Stimulated activated CD8-positive, alpha-beta memory T cell treated with anti-CD3 and anti-CD28 coated beads, Interleukin-4, amount 100 ng/mL, for 4 hours (primary cell): ENCODE results near the gene TRAF3.
"Not testable (repeated sequence)": the region's sequence is repeated elsewhere in the genome, so short reads cannot be mapped to it uniquely, and the experiment has no call there.

Experiments used
- DNase-seq, 2 donors: peaks; one replicate each; pipeline ENCODE4 v3.0.0-alpha.2; 2020; ENCODE audit warnings: low read depth in 2 of 2, low spot score in 1 of 2

Gene TRAF3

DNA sequence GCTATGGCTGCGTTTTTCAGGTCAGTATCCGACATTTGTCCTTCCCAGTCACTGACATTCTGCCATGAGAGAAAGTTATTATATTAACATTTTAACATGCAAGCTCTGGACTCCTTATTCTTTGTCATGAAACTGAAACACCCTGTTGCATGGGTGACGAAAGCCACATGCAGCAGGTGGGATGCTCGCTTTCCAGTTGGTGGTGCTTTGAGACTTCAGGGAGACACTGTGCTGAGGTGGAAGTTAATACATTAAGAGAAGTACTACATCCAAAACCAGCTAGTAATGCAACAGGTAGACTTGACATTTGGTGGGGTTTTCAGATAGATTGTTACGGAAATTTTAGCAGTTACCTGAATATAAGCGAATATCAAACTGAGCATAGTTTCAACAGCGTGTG is 112.4 kb downstream of the TRAF3 start:
- no peak for DNase-seq

- DNase-seq, result no peak
Measured at GRCh38 chr14:102891111-102891510, 113.9 kb downstream of the TRAF3 start.

GRCh38 chr14:102891556-102891955 is 114.3 kb downstream of the TRAF3 start:
- DNase-seq, result no peak

GRCh38 chr14:102892651-102893050 is 115.4 kb downstream of the TRAF3 start:
- no peak for DNase-seq

DNA sequence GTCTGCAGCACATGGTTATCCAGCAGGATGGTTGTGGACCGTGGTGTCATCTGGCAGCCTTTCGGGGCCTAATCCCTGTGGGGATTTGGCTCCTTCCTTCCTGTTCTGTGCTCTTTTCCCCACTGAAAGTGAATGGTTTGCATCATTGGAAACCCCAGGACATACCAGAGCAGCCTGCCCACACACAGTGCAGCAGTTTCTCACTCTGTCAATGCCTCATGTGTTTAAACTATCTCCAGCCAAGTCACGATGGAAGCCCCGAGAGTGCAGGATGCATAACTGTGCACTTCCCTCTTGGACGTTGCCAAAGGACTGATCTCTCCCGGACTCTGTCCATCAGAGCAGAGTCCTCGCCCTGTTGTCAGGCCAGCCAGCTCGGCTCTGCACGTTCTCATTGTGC is 116.2 kb downstream of the TRAF3 start:
- DNase-seq, result no peak

DNA sequence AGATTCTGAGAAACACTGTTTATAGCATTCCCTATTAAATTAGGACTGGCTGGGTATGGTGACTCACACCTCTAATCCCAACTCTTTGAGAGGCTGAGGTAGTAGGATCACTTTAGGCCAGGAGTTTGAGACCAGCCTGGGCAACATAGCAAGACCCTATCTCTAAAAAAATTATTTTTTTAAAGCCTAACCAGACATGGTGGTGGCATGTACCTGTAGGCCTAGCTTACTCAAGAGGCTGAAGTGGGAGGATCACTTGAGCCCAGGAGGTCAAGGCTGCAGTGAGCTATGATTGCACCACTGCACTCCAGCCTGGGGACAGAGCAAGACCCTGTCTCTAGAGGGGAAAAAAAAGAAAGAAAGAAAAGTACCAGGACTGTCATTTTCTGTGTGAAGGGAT is 119.5 kb downstream of the TRAF3 start:
- not testable (repeated sequence) for DNase-seq

DNA sequence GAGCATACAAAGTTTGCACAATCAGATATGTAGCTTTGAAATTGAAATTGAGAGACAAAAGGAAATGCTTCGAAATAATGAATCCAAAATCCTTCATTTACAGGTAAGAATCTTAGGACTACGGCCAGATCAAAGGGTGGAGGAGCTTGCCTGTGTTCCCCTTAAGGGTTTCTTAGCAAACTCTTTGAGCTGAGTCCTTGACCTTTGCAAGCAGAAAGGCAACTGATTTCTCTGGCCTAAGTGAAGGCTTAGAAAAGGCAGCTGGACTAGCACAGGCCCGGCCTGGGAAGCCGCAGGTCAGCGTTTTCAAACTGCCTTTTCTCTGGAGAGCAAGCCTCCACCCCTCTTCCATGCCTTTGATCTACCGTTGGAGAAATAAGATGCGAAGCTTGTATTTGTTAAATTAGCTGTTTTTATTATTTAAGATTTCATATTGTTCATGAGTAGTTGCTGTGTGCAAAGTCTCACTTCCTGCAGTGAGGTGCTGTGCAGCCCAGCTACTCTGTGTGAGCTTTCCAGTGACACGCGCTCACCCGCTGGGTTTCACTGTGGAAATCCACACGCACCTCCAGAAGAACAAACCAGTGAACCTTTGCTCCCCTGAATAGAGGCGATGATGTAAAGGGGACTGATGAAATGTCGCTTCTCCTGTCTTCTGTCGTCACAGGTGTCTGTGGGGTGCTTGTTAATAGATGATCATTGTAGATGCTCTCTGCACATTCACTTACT is 120.2 kb downstream of the TRAF3 start:
- no peak for DNase-seq

DNA sequence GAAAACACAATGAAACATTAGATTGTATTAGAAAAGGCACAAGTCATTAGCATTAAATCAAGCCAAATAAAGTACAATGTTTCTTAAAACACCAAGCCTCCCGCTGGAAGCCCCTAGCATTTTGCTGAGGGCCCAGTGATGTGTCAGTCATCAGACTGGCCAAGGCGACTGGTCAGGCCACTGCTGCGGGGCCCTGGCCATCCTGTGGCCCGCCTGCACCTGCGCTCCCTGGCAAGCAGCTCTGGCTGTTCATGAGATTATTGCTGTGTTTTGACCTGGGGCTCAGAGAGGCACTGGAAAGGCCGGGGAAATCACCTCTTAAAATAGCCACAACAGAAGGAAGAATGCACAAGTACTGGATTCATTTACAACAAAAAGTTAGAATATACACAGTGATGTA is 121.0 kb downstream of the TRAF3 start:
- no peak for DNase-seq

DNA sequence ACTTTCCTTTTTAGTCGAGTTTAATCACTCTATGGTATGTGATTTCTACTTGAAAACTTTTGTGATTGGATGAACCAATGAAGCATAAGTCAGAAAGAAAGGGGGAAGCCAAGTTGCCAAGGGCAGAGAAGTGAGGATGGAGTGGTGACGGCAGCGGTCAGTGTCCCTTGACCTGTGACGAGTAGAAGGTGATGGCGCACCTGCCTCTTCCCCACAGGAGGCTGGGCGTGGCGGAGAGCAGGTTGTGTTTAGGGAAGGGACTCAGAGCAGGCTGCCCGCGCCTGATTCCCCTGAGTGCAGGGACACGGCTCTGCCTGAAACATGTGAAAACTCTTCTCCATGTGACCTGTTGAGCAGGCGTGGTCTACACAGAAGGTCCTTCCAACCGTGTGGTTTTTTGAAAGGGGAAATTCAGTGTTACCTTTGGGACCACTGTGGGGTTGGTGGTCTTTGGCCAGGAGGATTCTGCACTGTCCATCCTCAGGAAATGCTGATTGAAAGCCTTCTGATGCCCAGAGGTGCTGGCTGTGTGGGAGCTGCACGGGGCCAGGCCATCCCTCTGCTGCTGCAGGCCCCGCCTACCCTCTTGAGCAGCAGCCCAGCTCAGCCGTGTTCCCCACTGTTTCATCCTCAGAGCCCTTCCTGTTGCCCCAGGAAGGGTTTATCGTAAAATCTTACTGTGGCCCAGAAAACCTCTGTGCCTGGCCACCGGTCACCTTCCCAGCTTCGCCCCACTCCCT is 121.7 kb downstream of the TRAF3 start:
- DNase-seq, result no peak

- no peak for DNase-seq
Measured at GRCh38 chr14:102899516-102899900, 122.3 kb downstream of the TRAF3 start.

DNA sequence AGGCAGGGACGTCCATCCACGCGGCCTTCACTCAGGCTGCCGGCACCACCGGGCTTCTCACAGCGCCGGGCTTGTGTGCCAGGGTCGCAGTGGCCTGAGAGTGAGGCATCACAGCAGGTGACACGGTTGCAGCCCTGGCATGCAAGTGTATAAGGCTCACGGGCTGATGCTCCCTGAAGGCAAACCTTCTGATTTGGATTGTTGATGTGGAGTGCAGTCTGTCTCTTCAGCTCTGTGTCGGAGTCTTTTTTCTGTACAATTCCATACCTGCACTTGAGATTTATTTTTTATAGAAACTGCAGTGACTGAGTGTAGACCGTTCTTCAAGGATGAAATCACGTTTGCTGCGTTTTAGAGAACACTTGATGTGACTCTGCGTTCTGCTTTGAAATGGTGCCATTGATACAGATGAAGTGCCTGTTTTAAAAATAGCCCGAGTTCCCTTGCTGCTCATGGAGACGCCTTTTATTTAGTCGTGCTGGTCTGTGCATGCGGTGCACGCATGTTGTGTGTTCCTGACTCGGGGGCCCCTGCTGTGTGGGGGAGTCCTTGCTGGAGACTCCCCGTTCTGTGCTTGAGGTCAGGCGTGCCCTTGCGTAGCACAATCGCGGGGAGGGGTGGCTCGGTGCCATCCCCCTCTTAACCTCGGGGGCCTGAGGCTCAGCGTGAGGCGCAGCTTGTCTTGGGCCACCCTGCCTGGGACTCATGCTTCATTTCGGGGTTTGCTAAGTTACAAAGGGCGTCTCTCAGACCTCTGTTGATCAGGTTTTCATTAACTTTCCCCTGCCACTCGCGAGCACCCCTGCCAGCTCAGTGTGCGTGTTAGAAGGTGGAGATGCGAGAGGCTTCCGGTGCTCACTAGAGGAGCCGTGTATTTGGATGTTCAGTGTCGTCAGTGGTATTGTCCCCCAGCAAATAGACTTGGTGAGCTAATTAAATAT is 123.7 kb downstream of the TRAF3 start:
- DNase-seq, result no peak

GRCh38 chr14:102901633-102902032 is 124.4 kb downstream of the TRAF3 start:
- no peak for DNase-seq

DNA sequence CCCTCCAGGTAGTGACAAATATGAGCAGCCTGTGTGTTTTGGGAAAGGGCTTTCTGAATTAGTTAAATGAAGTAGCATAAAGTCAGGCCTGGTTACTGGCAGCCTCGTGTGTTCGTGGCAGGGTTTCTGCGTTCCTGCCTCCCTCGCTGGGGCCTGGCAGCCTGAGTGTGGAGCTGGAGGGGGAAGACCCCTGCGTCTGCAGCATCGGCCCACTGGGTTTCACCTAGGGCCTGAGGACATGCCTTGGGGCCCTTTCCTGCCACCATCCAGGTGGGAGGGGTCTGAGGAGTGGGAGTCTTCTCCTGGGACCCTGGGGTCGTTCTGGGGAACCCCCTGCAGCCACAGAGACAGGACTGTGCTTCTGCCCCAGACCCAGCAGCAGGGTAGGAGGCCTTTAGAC is 124.8 kb downstream of the TRAF3 start:
- DNase-seq, result no peak

DNA sequence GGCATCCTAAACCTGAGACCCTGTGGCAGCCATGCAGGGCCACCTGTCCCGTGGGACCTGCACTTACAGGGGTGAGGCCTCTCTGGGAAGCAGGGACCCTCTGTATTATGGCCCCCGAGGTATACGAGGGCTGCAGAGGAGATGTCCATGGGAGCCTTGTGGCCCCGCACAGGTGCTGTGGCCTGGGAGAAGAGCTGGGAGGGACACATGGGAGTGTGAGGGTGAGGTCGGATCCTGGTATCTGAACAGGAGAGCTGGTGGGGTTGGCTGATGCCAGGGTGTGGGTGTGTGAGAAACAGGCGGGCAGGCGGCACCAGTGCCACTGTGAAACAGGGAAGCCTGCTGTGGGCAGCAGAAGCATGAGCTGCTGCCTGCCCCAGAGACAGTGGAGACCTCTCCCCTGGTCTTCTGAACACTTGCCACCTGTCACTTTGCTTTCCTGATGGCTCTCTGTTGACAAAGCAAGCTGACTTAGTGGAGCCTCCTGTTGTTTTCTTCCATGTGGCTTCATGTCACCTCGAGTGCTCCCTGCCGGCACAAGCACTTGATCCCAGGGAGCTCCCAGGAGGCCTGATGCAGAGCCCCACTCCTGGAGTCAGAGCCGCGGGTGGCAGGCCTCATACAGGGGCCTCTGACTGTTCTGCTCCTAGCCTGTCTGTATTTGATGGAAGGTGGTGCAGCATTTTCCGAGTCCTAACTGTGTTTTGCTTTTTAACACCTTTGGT is 125.4 kb downstream of the TRAF3 start:
- DNase-seq, result no peak

- DNase-seq, result no peak
Measured at GRCh38 chr14:102903248-102903888, 126.1 kb downstream of the TRAF3 start.

DNA sequence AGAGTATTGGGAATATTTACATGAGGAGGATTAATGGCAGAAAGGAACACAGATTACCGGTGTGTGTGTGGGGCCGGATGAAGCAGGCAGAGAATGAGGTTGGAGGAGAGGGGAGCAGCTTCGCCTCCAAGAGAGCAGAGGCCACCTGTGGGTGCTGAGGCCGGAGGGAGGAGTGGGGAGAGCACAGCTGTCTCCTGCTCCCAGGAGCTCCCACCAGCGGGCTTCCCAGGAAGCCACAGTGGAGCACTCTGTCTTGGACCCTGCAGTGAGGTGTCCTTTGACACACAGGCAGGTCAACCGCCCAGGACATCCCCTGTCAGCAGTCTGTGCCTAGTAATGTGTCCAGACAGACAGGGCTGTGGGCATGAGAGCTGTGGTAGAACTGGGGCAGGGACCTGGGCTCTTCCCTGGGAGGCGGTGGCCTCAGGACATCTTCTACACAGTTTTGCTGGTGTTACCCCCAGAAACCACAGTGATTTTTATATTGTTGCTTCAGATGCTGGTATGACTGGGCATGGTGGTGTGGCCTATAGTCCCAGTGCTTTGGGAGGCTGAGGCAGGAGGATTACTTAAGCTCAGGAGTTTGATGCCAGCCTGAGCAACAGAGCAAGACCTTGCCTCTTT is 126.8 kb downstream of the TRAF3 start:
- DNase-seq, result no peak

GRCh38 chr14:102905116-102906108 is 128.2 kb downstream of the TRAF3 start:
- no peak for DNase-seq

GRCh38 chr14:102906616-102907302 is 129.5 kb downstream of the TRAF3 start:
- DNase-seq, result no peak
